Activated effector memory CD4-positive, alpha-beta T cell treated with Interleukin-2 at 50 U/mL for 16 hours (primary cell): ENCODE results near the gene GNG3.
"Not testable (repeated sequence)": the region's sequence is repeated elsewhere in the genome, so short reads cannot be mapped to it uniquely, and the experiment has no call there.

Experiments used
- DNase-seq: peaks from one replicate; pipeline ENCODE4 v3.0.0-alpha.2; 2020

Gene GNG3

DNA sequence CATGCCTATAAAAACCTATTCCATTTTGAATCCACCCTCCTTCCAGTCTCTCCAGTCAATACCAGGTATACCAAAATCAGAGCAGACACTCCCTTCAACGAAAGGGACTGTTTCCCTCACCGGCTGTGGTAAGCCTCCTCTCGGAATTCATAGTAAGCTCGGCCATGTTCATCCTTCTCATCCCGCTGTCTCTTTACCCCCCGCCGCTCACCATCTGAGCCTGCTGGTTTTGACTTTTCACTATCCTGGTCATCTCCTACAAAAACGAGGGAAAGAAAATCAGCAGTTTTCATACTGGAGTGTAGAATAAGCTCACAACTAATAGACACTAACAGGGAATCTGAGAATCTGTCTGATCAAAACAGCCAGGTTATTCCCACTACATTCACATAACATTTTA lies 16.7 kb downstream of the GNG3 start:
- DNase-seq: no peak

DNA sequence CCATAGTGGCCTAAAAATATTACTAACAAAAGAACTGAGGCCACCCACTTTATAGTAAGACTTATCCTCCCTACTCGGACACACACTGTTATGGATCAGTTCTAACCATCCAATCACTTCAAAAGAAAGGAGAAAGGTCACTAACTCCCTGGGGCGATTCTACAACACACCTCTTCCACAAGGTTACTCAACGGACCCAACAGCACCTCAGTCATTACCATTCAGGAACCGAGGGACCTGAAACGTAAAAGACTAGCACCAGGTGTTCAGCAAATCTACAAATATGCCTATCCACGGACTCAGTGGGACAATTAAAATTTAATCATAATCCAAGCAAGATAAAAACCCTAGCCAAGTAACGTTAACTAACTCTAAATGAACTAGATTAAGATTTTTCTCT lies 18.2 kb downstream of the GNG3 start:
- no peak for DNase-seq

- no peak for DNase-seq
These were observed 18.9 kb downstream of the GNG3 start for GRCh38 chr11:62726156-62726914.

- no peak for DNase-seq
These were observed 19.4 kb downstream of the GNG3 start for GRCh38 chr11:62726915-62727164.

GRCh38 chr11:62727165-62727871 lies 19.8 kb downstream of the GNG3 start, which contains the start of gene HNRNPUL2:
Gene HNRNPUL2 (minus strand): TSS chr11:62727457. CDS start chr11:62727156, 301 bp downstream.
- peak; percentile 98 for DNase-seq

GRCh38 chr11:62727872-62728170 lies 20.3 kb downstream of the GNG3 start:
- DNase-seq: peak; percentile 75

DNA sequence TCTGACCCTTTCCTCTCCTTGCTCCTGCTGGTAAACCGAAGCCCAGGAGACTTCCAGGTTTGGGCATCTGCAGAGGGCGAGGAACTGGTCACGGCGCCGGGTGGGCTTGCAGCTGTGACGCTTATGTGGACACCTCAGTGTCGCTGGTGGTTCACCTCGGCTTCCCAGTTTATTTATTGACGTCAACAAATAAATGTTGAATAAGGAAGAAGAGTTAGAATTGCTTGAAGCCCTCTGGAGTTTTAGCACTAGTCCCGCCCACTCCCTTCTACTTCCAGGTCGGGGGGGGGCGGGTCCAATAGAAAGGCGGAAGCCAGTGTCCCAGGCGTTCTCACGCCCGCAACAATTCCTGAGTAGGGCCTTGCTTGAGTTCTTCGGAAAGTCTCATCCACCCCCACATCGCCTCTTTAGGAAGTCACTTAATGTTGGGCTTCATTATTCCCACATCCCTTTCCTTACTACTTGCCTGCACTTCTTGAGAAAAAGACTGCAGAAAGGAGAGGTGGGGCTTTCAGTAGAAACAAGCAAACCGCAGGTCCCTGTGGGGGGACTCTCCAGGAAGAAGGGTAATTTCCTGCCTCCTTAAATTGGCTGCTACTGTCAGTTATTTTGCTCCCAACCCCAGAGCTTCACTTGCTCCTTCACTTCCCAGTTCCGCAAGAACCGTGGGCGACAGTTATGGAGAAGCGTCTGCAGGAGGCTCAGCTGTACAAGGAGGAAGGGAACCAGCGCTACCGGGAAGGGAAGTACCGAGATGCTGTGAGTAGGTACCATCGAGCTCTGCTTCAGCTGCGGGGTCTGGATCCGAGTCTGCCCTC lies 20.9 kb downstream of the GNG3 start, which contains the start of gene TTC9C:
Gene TTC9C, plus strand, starts transcription at position 316 of the 818 bp plus-strand sequence. Its CDS starts 363 bp downstream, at position 679.
- DNase-seq: peak; percentile 77

GRCh38 chr11:62730076-62730475 lies 22.6 kb downstream of the GNG3 start:
- DNase-seq: not testable (repeated sequence)

- DNase-seq: no peak
These were observed 25.4 kb downstream of the GNG3 start for GRCh38 chr11:62732830-62733229.

- no peak for DNase-seq
These were observed 29.7 kb downstream of the GNG3 start for GRCh38 chr11:62737196-62737595.

DNA sequence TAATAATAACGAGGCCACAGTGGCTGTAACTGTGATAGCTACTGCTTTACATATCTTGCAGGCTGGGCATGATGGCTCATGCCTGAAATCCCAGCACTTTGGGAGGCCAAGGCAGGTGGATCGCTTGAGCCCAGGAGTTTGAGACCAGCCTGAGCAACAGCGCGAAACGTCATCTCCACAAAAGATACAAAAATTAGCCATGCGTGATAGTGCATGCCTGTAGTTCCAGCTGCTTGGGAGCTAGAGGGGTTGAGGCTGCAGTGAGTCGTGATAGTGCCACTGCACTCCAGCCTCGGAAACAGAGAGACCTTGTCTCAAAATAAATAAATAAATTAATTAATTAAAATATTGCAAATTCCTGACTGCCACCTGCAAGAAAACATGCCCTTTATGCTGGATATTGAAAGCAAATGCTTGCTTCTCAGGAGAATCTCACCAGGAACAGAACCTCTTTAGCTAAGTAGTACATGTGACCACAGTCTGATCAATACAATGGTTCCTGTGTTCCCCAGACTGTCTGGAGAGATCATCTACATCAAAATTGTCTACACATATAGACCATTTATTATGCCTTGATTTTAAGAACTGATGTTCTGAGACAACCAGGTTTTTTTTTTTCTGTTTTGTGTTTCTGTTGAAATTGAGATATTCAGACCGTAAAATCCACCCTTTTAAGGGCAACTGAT lies 40.1 kb downstream of the GNG3 start:
- no peak for DNase-seq

GRCh38 chr11:62749931-62750330 lies 42.5 kb downstream of the GNG3 start:
- not testable (repeated sequence) for DNase-seq

- no peak for DNase-seq
These were observed 44.8 kb downstream of the GNG3 start for GRCh38 chr11:62752177-62752785.

DNA sequence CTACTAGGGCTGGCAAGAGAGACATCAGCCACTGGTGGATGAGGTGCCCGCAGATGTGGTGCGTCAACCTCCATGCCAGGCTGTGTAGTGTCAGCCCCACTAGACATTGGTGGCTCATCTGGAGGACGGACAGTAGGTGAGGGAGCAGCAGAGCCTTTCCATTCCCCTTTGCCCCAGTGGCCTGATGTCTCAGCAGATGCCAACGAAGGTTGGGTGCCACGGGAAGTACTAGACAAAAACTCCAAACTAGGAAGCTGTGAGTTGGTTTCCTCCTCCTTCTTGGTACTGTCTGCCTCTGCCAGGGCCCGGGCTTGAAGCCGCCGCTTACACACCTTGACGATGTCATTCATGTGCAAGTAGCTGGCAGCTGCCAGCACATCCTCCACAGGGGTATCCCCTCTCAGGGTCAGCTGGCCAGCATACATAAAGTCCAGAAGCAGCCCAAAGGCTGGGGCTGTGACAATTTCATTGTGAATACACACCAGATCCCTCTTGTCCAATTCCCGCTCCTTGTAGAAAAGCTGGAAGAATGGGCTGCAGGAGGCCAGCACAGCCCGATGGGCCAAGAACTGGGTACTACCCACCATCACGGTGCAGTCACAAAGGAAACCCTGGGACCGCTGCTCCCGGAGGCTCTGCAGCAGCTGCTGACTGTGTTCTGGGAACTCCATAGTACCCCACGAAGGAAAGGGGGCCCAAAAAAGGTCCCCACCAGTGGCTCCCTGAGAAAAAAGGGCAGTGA lies 45.7 kb downstream of the GNG3 start:
- no peak for DNase-seq

- DNase-seq: peak; percentile 93
These were observed 46.5 kb downstream of the GNG3 start, which contains the start of gene ZBTB3 for GRCh38 chr11:62753736-62754603. Gene ZBTB3 (minus strand): TSS chr11:62754160. CDS start chr11:62753664, 496 bp downstream.

- DNase-seq: no peak
These were observed 47.7 kb downstream of the GNG3 start for GRCh38 chr11:62755086-62755615.

DNA sequence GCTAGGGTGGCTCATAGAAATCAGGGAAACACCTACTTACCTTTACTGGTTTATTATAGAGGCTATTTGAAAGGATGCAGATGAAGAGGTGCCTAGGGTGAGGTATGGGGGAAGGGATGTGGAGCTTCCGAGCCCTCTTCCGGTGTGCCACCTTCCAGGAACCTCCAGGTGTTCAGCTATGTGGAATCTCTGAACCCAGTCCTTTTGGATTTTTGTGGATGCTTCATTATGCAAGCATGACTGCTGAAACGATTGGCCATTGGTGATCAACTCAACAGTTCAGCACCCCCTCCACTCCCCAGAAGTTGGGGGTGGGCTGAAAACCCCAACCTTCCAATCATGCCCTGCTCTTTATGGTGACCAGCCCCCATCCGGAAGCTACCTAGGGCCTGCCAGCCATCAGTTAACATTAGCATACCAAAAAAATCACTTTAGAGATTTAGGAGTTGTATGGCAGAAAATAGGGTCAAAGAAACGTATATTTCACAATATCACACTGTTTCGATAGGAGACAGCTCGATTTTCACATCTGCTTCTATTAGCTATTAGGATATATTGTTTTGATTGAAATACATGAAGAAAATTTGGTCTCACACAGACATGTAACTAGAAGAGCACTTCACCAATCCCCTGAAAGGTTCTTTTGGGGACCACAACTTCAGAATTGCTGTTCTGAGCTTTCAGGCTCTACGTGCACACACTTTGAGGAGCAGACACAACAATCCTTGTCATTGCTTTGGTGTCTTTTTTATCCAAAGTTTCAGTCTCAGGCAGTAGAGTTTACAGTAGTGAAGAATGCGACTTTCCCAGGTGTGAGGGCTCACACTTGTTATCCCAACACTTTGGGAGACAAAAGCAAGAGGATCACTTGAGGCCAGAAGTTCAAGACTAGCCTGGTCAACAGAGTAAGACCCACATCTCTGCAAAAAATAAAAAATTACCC lies 50.6 kb downstream of the GNG3 start:
- DNase-seq: no peak
